Stimulated activated CD8-positive, alpha-beta memory T cell treated with anti-CD3 and anti-CD28 coated beads, Interleukin-7, amount 100 ng/mL, for 4 hours (primary cell): ENCODE data around the gene DENND1B.
"Not testable (repeated sequence)": the region's sequence is repeated elsewhere in the genome, so short reads cannot be mapped to it uniquely, and the experiment has no call there.

Source experiments
- DNase-seq, 2 donors: peaks; one replicate each; pipeline ENCODE4 v3.0.0-alpha.2; 2020; ENCODE audit warnings: low read depth in 2 of 2

Gene DENND1B

GRCh38 chr1:197743578-197743977 lies 31.7 kb downstream of the DENND1B start:
- DNase-seq, result no peak

GRCh38 chr1:197740992-197741391 lies 34.3 kb downstream of the DENND1B start:
- no peak for DNase-seq

- no peak for DNase-seq
Measured at GRCh38 chr1:197738927-197739326, 36.4 kb downstream of the DENND1B start.

GRCh38 chr1:197737916-197738315 lies 37.4 kb downstream of the DENND1B start:
- no peak for DNase-seq

- no peak for DNase-seq
Measured at GRCh38 chr1:197736685-197737084, 38.6 kb downstream of the DENND1B start.

GRCh38 chr1:197735461-197735860 lies 39.8 kb downstream of the DENND1B start:
- DNase-seq, result no peak

- no peak for DNase-seq
Measured at GRCh38 chr1:197733324-197733723, 42.0 kb downstream of the DENND1B start.

- no peak for DNase-seq
Measured at GRCh38 chr1:197732187-197732586, 43.1 kb downstream of the DENND1B start.

GRCh38 chr1:197731449-197731848 lies 43.8 kb downstream of the DENND1B start:
- no peak for DNase-seq

GRCh38 chr1:197725976-197726375 lies 49.3 kb downstream of the DENND1B start:
- DNase-seq, result no peak

GRCh38 chr1:197725044-197725443 lies 50.2 kb downstream of the DENND1B start:
- no peak for DNase-seq

GRCh38 chr1:197715806-197716205 lies 59.5 kb downstream of the DENND1B start:
- no peak for DNase-seq

GRCh38 chr1:197706601-197707000 lies 68.7 kb downstream of the DENND1B start:
- no peak for DNase-seq

GRCh38 chr1:197705941-197706340 lies 69.3 kb downstream of the DENND1B start:
- no peak for DNase-seq

- DNase-seq, result not testable (repeated sequence)
Measured at GRCh38 chr1:197700688-197701087, 74.6 kb downstream of the DENND1B start.

- DNase-seq, result no peak
Measured at GRCh38 chr1:197696372-197696771, 78.9 kb downstream of the DENND1B start.

GRCh38 chr1:197695961-197696360 lies 79.3 kb downstream of the DENND1B start:
- DNase-seq, result no peak

- DNase-seq, result no peak
Measured at GRCh38 chr1:197692965-197693364, 82.3 kb downstream of the DENND1B start.

- no peak for DNase-seq
Measured at GRCh38 chr1:197691816-197692215, 83.5 kb downstream of the DENND1B start.

GRCh38 chr1:197690074-197690473 lies 85.2 kb downstream of the DENND1B start:
- no peak for DNase-seq

GRCh38 chr1:197688233-197688632 lies 87.0 kb downstream of the DENND1B start:
- DNase-seq, result no peak

- no peak for DNase-seq
Measured at GRCh38 chr1:197686702-197687355, 88.5 kb downstream of the DENND1B start.

GRCh38 chr1:197686231-197686630 lies 89.0 kb downstream of the DENND1B start:
- DNase-seq, result no peak

GRCh38 chr1:197685785-197686184 lies 89.5 kb downstream of the DENND1B start:
- no peak for DNase-seq
